Sigmoid colon (tissue), 7 donors: Measurements from ENCODE around the gene PRDM16. TPM values are rescaled to one million over a fixed set of nuclear protein-coding genes. Genes with fewer than 3 reads are reported as not detected.

Source experiments
- DNase-seq: peaks from one replicate; pipeline ENCODE4 v3.0.0-alpha.2; 2019
- H3K27ac ChIP-seq, 4 donors: fragments of 200-600 bp; sonication (generic); one replicate each; pipeline ENCODE4 v1.5.1; 2016 to 2019; ENCODE audit warnings: mild to moderate bottlenecking in 1 of 4
- H3K27me3 ChIP-seq, 3 donors: fragments of 200-600 bp; sonication (generic); one replicate each; pipeline ENCODE4 v1.5.1; 2019; ENCODE audit warnings: mild to moderate bottlenecking in 1 of 3
- H3K36me3 ChIP-seq, 4 donors: fragments of 200-600 bp; sonication (generic); one replicate each; pipeline ENCODE4 v1.5.1; 2016 to 2019
- H3K4me1 ChIP-seq, 4 donors: fragments of 200-600 bp; sonication (generic); one replicate each; pipeline ENCODE4 v1.5.1; 2017 to 2019
- H3K4me3 ChIP-seq, 4 donors: fragments of 200-600 bp; sonication (generic); one replicate each; pipeline ENCODE4 v1.5.1; 2017 to 2019; ENCODE audit warnings: mild to moderate bottlenecking in 2 of 4, moderate library complexity in 1 of 4
- H3K9me3 ChIP-seq, 4 donors: fragments of 200-600 bp in 3 of 4; sonication (generic) in 3 of 4; one replicate each; pipeline versions ENCODE4 v1.5.1 to v1.6.1; 2013 to 2019
- EP300 ChIP-seq, 4 donors: sonication (generic); formaldehyde crosslinking; IDR thresholded peaks; one replicate each; pipeline ENCODE4 v1.6.1; 2017; ENCODE audit warnings: antibody characterized with exemption in 4 of 4
- POLR2A ChIP-seq, 2 donors: fragments of 450-650 bp; IDR thresholded peaks; one replicate each; pipeline ENCODE4 v1.6.1; 2016; ENCODE audit warnings: antibody characterized with exemption in 2 of 2, mild to moderate bottlenecking in 2 of 2, moderate library complexity in 2 of 2
- POLR2AphosphoS5 ChIP-seq, 4 donors: sonication (generic); formaldehyde crosslinking; IDR thresholded peaks; one replicate each; pipeline ENCODE4 v1.6.1; 2017; ENCODE audit warnings: antibody characterized with exemption in 4 of 4
- WGBS, 2 donors: extraction: QIAGEN DNeasy Blood & Tissue Kit; methylation state at CpG; one replicate each; pipeline ENCODE4 v1.1.7; 2013; 5-methylcytosine and 5-hydroxymethylcytosine counted together
- intact Hi-C: fragments of 100-400 bp; cut with DNase I; formaldehyde crosslinking; loops from one replicate; pipeline ENCODE4 v1.15.1; 2023
- polyA plus RNA-seq, 3 donors: library from polyadenylated mRNA; stranded (reverse); fragments of 200-250 nt; gene quantifications; one replicate each; pipeline ENCODE4 v1.2.3, GENCODE V29; 2013
- total RNA-seq, 4 donors: library from RNA; depleted of rRNA; stranded (reverse); fragments of >200 nt; gene quantifications; one replicate each; pipeline ENCODE4 v1.1.0, GENCODE V29; 2016
- TF ChIP-seq, protein P1 (sequence below), 4 experiments: fragments of 450-650 bp in 3 of 4; fragments of 200-600 bp in 1 of 4; IDR thresholded peaks; one replicate each; pipeline ENCODE4 v1.5.1; 2016 to 2019; ENCODE audit warnings: antibody characterized with exemption in 4 of 4, mild to moderate bottlenecking in 3 of 4, moderate library complexity in 2 of 4
- donor health status: healthy with polysubstance abuse.
- donor health status: Bipolar disorder and iron deficiency.
- donor health status: healthy.

Gene PRDM16
- total and polyA plus RNA-seq, 7 donors, result under 0.01 to 1.7 (median 0.49) TPM

DNA sequence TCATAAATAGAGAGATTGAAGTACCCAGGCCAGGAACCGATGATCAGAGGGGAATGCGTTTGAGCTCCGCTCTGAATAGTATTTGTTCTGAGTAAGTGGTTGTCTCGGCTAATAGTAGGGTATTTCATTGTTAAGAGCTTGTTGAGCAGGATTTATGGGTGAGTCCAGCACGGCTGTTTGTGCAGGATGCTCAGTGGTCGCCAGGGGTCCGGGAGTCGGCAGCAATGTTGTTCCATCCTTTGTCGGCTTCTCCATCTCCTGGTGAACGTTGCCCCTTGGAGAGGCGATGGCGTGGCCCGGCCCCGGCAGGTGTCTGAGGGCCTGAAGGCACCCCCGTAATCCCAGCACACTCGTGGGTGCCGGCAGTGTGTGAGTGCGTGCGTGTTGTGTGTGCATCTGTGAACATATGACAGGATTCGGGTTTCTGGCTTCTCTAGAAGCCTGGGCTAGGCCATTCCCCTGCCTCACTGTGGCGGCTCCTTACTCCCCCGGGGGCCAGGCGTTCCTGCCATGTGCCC lies 224.6 kb downstream of the PRDM16 start:
- Histone ChIP-seq H3K4me1 (no peaks in the 10 kb centered on the region), H3K4me3 (no peak overlapping the region), H3K27ac (no peak overlapping the region), H3K9me3 (no peaks in the 10 kb centered on the region), H3K36me3 (no peaks in the 10 kb centered on the region), H3K27me3 (peaks cover 0 to 36% (median 4%) of the 10 kb centered on the region in 3 donors)
- intact Hi-C loops, result no loop called here
- WGBS, 2 donors, result 76 to 86% methylated on average over 23 of the region's 23 CpGs
- TF ChIP-seq POLR2AphosphoS5 (IDR thresholded peaks at IDR 0.05) (no peak), EP300 (IDR thresholded peaks at IDR 0.05) (no peak), POLR2A (IDR thresholded peaks at IDR 0.05) (no peak)
- TF ChIP-seq, protein P1, sequence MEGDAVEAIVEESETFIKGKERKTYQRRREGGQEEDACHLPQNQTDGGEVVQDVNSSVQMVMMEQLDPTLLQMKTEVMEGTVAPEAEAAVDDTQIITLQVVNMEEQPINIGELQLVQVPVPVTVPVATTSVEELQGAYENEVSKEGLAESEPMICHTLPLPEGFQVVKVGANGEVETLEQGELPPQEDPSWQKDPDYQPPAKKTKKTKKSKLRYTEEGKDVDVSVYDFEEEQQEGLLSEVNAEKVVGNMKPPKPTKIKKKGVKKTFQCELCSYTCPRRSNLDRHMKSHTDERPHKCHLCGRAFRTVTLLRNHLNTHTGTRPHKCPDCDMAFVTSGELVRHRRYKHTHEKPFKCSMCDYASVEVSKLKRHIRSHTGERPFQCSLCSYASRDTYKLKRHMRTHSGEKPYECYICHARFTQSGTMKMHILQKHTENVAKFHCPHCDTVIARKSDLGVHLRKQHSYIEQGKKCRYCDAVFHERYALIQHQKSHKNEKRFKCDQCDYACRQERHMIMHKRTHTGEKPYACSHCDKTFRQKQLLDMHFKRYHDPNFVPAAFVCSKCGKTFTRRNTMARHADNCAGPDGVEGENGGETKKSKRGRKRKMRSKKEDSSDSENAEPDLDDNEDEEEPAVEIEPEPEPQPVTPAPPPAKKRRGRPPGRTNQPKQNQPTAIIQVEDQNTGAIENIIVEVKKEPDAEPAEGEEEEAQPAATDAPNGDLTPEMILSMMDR (IDR thresholded peaks at IDR 0.05), result no peak
- no peak for DNase-seq

DNA sequence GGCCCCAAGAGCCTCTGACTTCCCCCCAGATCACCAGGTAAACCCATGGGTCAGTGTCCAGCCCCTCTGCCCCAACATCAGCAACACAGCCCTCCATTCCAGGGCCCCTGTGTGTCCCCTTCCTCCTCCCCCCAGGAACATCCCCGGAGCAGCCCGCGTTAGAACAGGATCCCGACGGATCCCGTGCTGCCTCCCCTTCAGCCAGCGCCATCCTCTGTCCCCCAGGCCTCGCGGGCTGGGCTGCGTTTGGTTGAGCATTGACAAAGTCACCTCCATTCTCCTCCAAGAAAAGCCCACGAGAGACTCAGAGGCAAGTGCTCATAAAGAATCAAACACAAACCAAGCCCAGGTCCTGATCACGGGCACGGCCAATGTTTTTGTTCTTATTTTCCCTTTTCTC lies 225.4 kb downstream of the PRDM16 start:
- intact Hi-C loops, result no loop called here
- Histone ChIP-seq H3K27me3 (peaks cover 0 to 28% (median 0%) of the 10 kb centered on the region in 3 donors), H3K27ac (no peak overlapping the region), H3K9me3 (no peaks in the 10 kb centered on the region), H3K4me3 (no peak overlapping the region), H3K36me3 (no peaks in the 10 kb centered on the region), H3K4me1 (no peaks in the 10 kb centered on the region)
- WGBS, 2 donors, result 89 to 91% methylated on average over 13 of the region's 13 CpGs
- DNase-seq, result no peak
- no peak for TF ChIP-seq POLR2AphosphoS5 (IDR thresholded peaks at IDR 0.05)
- TF ChIP-seq, protein P1 (IDR thresholded peaks at IDR 0.05), result no peak
- no peak for TF ChIP-seq POLR2A (IDR thresholded peaks at IDR 0.05)
- TF ChIP-seq EP300 (IDR thresholded peaks at IDR 0.05), result no peak

DNA sequence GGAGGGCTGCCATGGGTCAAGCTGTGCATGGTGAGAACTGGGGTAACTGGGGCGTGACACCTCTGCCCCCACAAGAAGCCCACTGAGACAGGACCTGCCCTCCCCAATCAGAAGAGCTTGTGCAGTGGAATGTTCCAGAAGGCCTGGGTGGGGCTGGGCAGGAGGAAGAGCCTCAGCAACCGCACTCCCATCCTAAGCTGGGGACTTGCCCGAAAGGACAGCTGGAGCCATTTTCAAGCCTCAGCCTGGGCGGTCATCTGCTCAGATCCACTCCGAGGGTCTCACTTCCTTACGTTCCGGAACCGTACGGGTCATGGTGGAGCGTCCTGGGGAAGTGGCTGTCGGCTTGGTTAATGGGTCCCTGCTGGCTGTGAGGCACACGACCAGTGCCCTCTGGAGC lies 226.8 kb downstream of the PRDM16 start:
- intact Hi-C loops, result no loop called here
- no peaks in the 10 kb centered on the region for H3K9me3 ChIP-seq
- WGBS, 2 donors, result 88 to 90% methylated on average over 12 of the region's 12 CpGs
- no peak overlapping the region for H3K27ac ChIP-seq
- no peak overlapping the region for H3K4me3 ChIP-seq
- TF ChIP-seq POLR2AphosphoS5 (IDR thresholded peaks at IDR 0.05) (no peak), EP300 (IDR thresholded peaks at IDR 0.05) (no peak), POLR2A (IDR thresholded peaks at IDR 0.05) (no peak)
- TF ChIP-seq, protein P1 (IDR thresholded peaks at IDR 0.05), result no peak
- peaks cover 0 to 28% (median 0%) of the 10 kb centered on the region in 3 donors for H3K27me3 ChIP-seq
- no peak for DNase-seq
- no peaks in the 10 kb centered on the region for H3K4me1 ChIP-seq
- H3K36me3 ChIP-seq, result no peaks in the 10 kb centered on the region

DNA sequence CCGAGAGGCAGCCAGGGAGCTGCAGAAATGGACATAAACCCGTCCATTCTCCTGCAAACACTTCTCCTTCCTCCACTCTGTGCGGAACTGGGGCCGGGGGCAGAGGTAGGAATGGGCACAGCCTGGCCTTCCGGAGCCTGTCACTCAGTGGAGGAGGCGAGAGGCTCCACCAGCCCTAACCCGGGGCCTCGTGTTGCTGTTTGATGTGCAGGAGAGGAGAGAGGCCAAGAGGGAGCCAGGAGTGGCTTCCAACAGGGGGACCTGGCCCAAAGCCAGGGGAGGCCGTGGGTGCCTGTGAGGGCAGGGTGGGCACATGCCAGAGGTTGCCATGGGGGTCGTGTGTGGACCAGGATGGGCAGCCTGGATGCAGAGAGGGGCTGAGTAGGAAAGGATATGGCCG lies 227.3 kb downstream of the PRDM16 start:
- no peaks in the 10 kb centered on the region for H3K36me3 ChIP-seq
- WGBS, 2 donors, result 69% methylated on average over 11 of the region's 11 CpGs
- no peak overlapping the region for H3K4me3 ChIP-seq
- peaks cover 0 to 28% (median 0%) of the 10 kb centered on the region in 3 donors for H3K27me3 ChIP-seq
- no peaks in the 10 kb centered on the region for H3K9me3 ChIP-seq
- no peaks in the 10 kb centered on the region for H3K4me1 ChIP-seq
- H3K27ac ChIP-seq, result no peak overlapping the region
- TF ChIP-seq EP300 (IDR thresholded peaks at IDR 0.05) (no peak), POLR2AphosphoS5 (IDR thresholded peaks at IDR 0.05) (no peak), POLR2A (IDR thresholded peaks at IDR 0.05) (no peak)
- TF ChIP-seq, protein P1 (IDR thresholded peaks at IDR 0.05), result no peak
- intact Hi-C loops, result no loop called here
- no peak for DNase-seq

DNA sequence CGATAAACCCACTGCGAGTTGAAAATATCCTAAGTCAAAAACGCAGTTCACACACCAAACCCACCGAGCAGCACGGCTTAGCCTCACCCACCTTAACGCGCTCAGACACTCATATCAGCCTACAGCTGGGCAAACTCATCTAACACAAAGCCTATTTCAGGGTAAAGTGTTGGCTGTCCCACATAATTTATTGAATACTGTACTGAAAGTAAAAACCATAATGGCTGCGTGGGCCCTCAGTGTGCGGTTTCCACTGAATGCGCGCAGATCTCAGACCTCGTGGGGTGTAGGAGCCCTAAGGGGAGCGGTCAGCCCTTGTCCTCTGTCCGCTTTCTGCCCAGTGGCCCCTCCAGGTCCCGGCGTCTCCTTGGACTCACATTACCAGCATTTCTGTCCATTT lies 227.8 kb downstream of the PRDM16 start:
- no peak for DNase-seq
- Histone ChIP-seq H3K4me3 (no peak overlapping the region), H3K27ac (no peak overlapping the region), H3K27me3 (peaks cover 0 to 28% (median 0%) of the 10 kb centered on the region in 3 donors), H3K36me3 (no peaks in the 10 kb centered on the region), H3K4me1 (no peaks in the 10 kb centered on the region), H3K9me3 (peaks cover 0 to under 1% (median 0%) of the 10 kb centered on the region in 4 donors)
- TF ChIP-seq POLR2A (IDR thresholded peaks at IDR 0.05) (no peak), POLR2AphosphoS5 (IDR thresholded peaks at IDR 0.05) (no peak), EP300 (IDR thresholded peaks at IDR 0.05) (no peak)
- TF ChIP-seq, protein P1 (IDR thresholded peaks at IDR 0.05), result no peak
- intact Hi-C loops, result no loop called here
- 91 to 94% methylated on average over 16 of the region's 16 CpGs for WGBS, 2 donors
